Liver (tissue), 3 donors: Measurements from ENCODE around the gene SLC47A2.

Experiments
- CTCF ChIP-seq: fragments of 150-350 bp; IDR thresholded peaks from 2 replicates; pipeline ENCODE4 v1.5.1; 2017; ENCODE audit warnings: improper control_type of control experiment, low read depth, low read length; ENCODE audit not compliant: missing input control
- EGR1 ChIP-seq, 2 donors: IDR thresholded peaks; 2 replicates each; pipeline ENCODE4 v1.6.1; 2016 to 2018; ENCODE audit warnings: antibody characterized with exemption in 2 of 2, low read depth in 2 of 2
- GABPA ChIP-seq, 2 donors: IDR thresholded peaks in 1 of 2; conservative IDR thresholded peaks in 1 of 2; 2 replicates each; pipeline ENCODE4 v1.6.1; 2016; ENCODE audit warnings: antibody characterized with exemption in 2 of 2, mild to moderate bottlenecking in 1 of 2, moderate library complexity in 1 of 2
- HNF4A ChIP-seq, 2 donors: conservative IDR thresholded peaks; 2 replicates each; pipeline ENCODE4 v1.6.1; 2016; ENCODE audit warnings: antibody characterized with exemption in 2 of 2, mild to moderate bottlenecking in 2 of 2
- JUND ChIP-seq, 2 donors: IDR thresholded peaks; 2 replicates each; pipeline ENCODE4 v1.6.1; 2016; ENCODE audit warnings: antibody characterized with exemption in 2 of 2
- MAX ChIP-seq: IDR thresholded peaks from 2 replicates; pipeline ENCODE4 v1.6.1; 2016; ENCODE audit warnings: antibody characterized with exemption
- REST ChIP-seq: IDR thresholded peaks from 2 replicates; pipeline ENCODE4 v1.6.1; 2016; ENCODE audit warnings: antibody characterized with exemption, mild to moderate bottlenecking
- RXRA ChIP-seq, 2 donors: IDR thresholded peaks; 2 replicates each; pipeline ENCODE4 v1.6.1; 2017 to 2018; ENCODE audit warnings: antibody characterized with exemption in 2 of 2, mild to moderate bottlenecking in 1 of 2
- SP1 ChIP-seq: IDR thresholded peaks from 2 replicates; pipeline ENCODE4 v1.6.1; 2018; ENCODE audit warnings: antibody characterized with exemption, mild to moderate bottlenecking
- YY1 ChIP-seq: IDR thresholded peaks from 2 replicates; pipeline ENCODE4 v1.6.1; 2016; ENCODE audit warnings: antibody characterized with exemption, mild to moderate bottlenecking
- ZBTB33 ChIP-seq: IDR thresholded peaks from 2 replicates; pipeline ENCODE4 v1.6.1; 2016; ENCODE audit warnings: antibody characterized with exemption
- donor health status: healthy.
- donor health status: healthy.

- TF ChIP-seq CTCF: no peak
- TF ChIP-seq REST: no peak
- peak; percentile 51 for TF ChIP-seq YY1
- peak; percentile 60 to 61 for TF ChIP-seq RXRA (IDR thresholded peaks at IDR 0.05)
- no peak for TF ChIP-seq MAX
- no peak for TF ChIP-seq GABPA (IDR thresholded peaks at IDR 0.05 in 1 of 2, conservative IDR thresholded peaks at IDR 0.05 in 1 of 2)
- peak; percentile 31 to 85 for TF ChIP-seq JUND (IDR thresholded peaks at IDR 0.05)
- no peak for TF ChIP-seq EGR1 (IDR thresholded peaks at IDR 0.05; ENCODE audit: low read depth in 2 of 2)
- no peak for TF ChIP-seq ZBTB33
- peak; percentile 51 to 65 for TF ChIP-seq HNF4A (conservative IDR thresholded peaks at IDR 0.05)
- TF ChIP-seq SP1: peak; percentile 60
Measured at GRCh38 chr17:19646788-19647696, 69.3 kb downstream of the SLC47A2 start.
